Pulmonary artery endothelial cell (primary cell): ENCODE data around the gene GARS1. TPM values are rescaled to one million over a fixed set of nuclear protein-coding genes. Genes with fewer than 3 reads are reported as not detected.

Source experiments
- DNase-seq: peaks from one replicate; pipeline ENCODE4 v3.0.0-alpha.2; 2011; ENCODE audit warnings: low read depth, low spot score
- total RNA-seq: library from RNA; depleted of rRNA; stranded (reverse); fragments of >200 nt; gene quantifications from 2 replicates; pipeline ENCODE4 v1.2.3, GENCODE V29; 2014

The GARS1 gene
- total RNA-seq, 1 donor from 2014 or later, result 159 TPM

GRCh38 chr7:30678805-30679204 lies 84.1 kb downstream of the GARS1 start:
- no peak for DNase-seq

DNA sequence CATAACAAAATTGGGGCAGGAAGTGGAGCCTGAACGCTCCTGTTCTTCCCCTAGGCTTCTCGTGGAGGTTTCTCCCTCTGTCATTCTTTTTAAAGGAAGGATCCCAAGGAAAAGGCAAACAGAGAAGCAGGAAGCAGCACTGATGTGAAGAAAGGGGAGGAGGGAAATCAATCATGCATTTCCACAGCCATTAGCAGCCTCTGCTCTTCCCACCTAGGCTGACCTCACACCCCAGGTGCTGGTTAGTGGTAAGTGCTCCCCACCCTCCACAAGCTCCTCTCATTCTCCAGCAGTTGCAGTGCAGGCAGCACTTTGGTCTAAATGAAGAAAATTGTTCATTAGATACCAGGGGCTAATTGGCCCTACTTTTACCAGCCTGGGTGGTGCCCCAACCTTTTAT lies 85.0 kb downstream of the GARS1 start:
- DNase-seq, result no peak

GRCh38 chr7:30681331-30681797 lies 86.7 kb downstream of the GARS1 start:
- no peak for DNase-seq

GRCh38 chr7:30681815-30682211 lies 87.1 kb downstream of the GARS1 start:
- DNase-seq, result no peak

GRCh38 chr7:30682212-30683083 lies 87.8 kb downstream of the GARS1 start, which contains the start of gene CRHR2:
TSS of gene CRHR2 (minus strand) at chr7:30682456. CDS start at chr7:30682280, 176 bp downstream.
- DNase-seq, result no peak

- DNase-seq, result no peak
Observed at GRCh38 chr7:30683306-30683705, 88.6 kb downstream of the GARS1 start.

Other genes starting within 250 kb of the GARS1 start
- gene NOD1, start 116.1 kb upstream of the GARS1 start, total RNA-seq, result 14.6 and 16.6 TPM in 2 replicates
- gene GGCT, start 90.0 kb upstream of the GARS1 start, total RNA-seq, result 37.2 and 48.9 TPM in 2 replicates
- gene CRHR2, start 87.6 kb downstream of the GARS1 start, total RNA-seq, result not detected in 2 replicates
- gene INMT, start 157.3 kb downstream of the GARS1 start, total RNA-seq, result not detected in 2 replicates
- gene MINDY4, start 176.5 kb downstream of the GARS1 start, total RNA-seq, result 2.2 and 3.2 TPM in 2 replicates